ENCODE data around the gene NT5E. TPM values are rescaled to one million over a fixed set of nuclear protein-coding genes. Genes with fewer than 3 reads are reported as not detected.

The NT5E gene
- total RNA-seq, 1 experiment from 2014 or later, result 0.52 TPM

- Mint-ChIP-seq H3K4me1 (no peaks in the 10 kb centered on the region; a peak in 1 of 4 replicates), H3K4me3 (no peak overlapping the region), H3K27ac (no peak overlapping the region), H3K36me3 (ENCODE audit: insufficient read depth in 1 of 3, low read depth in 3 of 3) (no peaks in the 10 kb centered on the region), H3K27me3 (ENCODE audit: low read depth) (no peaks in the 10 kb centered on the region), H3K9me3 (no peaks in the 10 kb centered on the region)
- H3K56ac ChIP-seq (ENCODE audit: insufficient read length, low read depth, low read length), result no peak overlapping the region
- no peak overlapping the region for H2BK5ac ChIP-seq (ENCODE audit: insufficient read length, low read length)
- H3K18ac ChIP-seq (ENCODE audit: insufficient read length, low read depth, low read length), result no peak overlapping the region
- DNase-seq, result no peak
- no peaks in the 10 kb centered on the region; the same call in 1 of the 2 replicates for H3K27me3 ChIP-seq (ENCODE audit: insufficient read depth, low read length)
- H3K4me1 ChIP-seq (ENCODE audit: insufficient read depth, low read length), result no peaks in the 10 kb centered on the region
- no peak overlapping the region for H3K27ac ChIP-seq (ENCODE audit: insufficient read length, low read depth, low read length)
- no peak overlapping the region for H3K4ac ChIP-seq (ENCODE audit: low read depth, low read length)
- H3K79me2 ChIP-seq (ENCODE audit: insufficient read depth, low read length), result no peaks in the 10 kb centered on the region
- 100% methylated on average over 1 of the region's 2 CpGs for WGBS (ENCODE audit: extremely low coverage, insufficient read length, low lambda C conversion rate)
- no peak overlapping the region for H3K23ac ChIP-seq (ENCODE audit: insufficient read length, low read depth, low read length)
- H2BK120ac ChIP-seq (ENCODE audit: low read depth, low read length, poor library complexity, severe bottlenecking), result no peak overlapping the region
- no peak overlapping the region for H2BK15ac ChIP-seq (ENCODE audit: low read depth, low read length)
- no peak overlapping the region for H4K91ac ChIP-seq (ENCODE audit: insufficient read length, low read depth, low read length)
- no peak overlapping the region for H3T11ph ChIP-seq (ENCODE audit: low read length)
- no peak for TF ChIP-seq CTCF (conservative IDR thresholded peaks at IDR 0.05)
- no peaks in the 10 kb centered on the region for H3K79me1 ChIP-seq (ENCODE audit: insufficient read depth, low read depth, low read length, poor library complexity, severe bottlenecking)
- no peak overlapping the region for H2AFZ ChIP-seq (ENCODE audit: low read length)
- H2AK5ac ChIP-seq (ENCODE audit: insufficient read length, low read length), result no peak overlapping the region
- H3K9ac ChIP-seq (ENCODE audit: extremely low read depth, insufficient read length, low read length), result no peak overlapping the region
- H4K20me1 ChIP-seq (ENCODE audit: control insufficient read depth, insufficient read depth, insufficient read length), result no peaks in the 10 kb centered on the region
- no peak overlapping the region for H3K4me2 ChIP-seq (ENCODE audit: insufficient read depth, insufficient read length, low read length)
- H4K8ac ChIP-seq (replicated peaks; ENCODE audit: insufficient read length, low read depth, low read length), result no peak overlapping the region
- H2BK20ac ChIP-seq (ENCODE audit: low read depth, low read length, poor library complexity, severe bottlenecking), result no peak overlapping the region
- H4K5ac ChIP-seq (ENCODE audit: insufficient read length, low read depth, low read length), result no peak overlapping the region
- H2BK12ac ChIP-seq (ENCODE audit: insufficient read length, low read depth, low read length), result no peak overlapping the region
- H3K14ac ChIP-seq (ENCODE audit: insufficient read depth, low read length), result no peak overlapping the region
- no peaks in the 10 kb centered on the region for H3K9me3 ChIP-seq (ENCODE audit: control insufficient read depth, low read depth, low read length)
- no peaks in the 10 kb centered on the region for H3K23me2 ChIP-seq (ENCODE audit: insufficient read length, low read depth, low read length, poor library complexity, severe bottlenecking)
These were observed 31.8 kb upstream of the NT5E start for GRCh38 chr6:85418059-85418458.
